PC-3 (cell line): ENCODE results near the gene GGNBP2.

ENCODE experiments used
- EZH2 ChIP-seq: fragments of 300-600 bp; sonication (generic); IDR thresholded peaks from one replicate; pipeline ENCODE4 v1.6.1; 2017; ENCODE audit warnings: antibody characterized with exemption, mild to moderate bottlenecking, low read length; ENCODE audit not compliant: unreplicated experiment
- EZH2phosphoT487 ChIP-seq: fragments of 300-600 bp; sonication (generic); IDR thresholded peaks from 2 replicates; pipeline ENCODE4 v1.6.1; 2018; ENCODE audit warnings: mild to moderate bottlenecking, antibody characterized with exemption, low read length, borderline replicate concordance
- TF ChIP-seq, protein P1 (sequence below): fragments of 300-600 bp; sonication (generic); conservative IDR thresholded peaks from 2 replicates; pipeline ENCODE4 v1.5.1; 2017; ENCODE audit warnings: antibody characterized with exemption, low read depth, mild to moderate bottlenecking, low read length

DNA sequence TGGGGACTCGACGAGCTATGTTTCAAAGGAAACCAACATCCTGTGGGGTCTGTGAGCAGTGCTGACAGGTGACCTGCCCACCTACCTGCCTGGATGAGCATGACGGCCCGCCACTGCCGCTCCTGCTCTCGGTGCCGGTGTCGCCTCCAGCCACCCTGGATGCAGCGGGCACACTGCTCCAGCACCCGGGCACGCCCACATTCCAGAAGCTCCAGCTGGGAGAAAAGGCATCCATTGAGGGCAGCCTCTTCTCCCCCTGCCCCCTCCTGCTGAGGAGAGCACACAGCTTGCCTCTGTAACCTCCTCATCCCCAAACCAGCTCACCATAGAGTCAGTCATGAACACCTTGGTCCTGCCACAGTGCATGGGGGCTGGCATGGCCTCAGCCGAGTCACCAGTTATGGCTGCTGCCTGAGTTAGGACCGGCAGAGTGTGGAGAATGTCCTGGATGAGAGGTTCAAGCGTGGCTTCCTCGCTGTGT is 43.9 kb upstream of the GGNBP2 start:
- TF ChIP-seq, protein P1, sequence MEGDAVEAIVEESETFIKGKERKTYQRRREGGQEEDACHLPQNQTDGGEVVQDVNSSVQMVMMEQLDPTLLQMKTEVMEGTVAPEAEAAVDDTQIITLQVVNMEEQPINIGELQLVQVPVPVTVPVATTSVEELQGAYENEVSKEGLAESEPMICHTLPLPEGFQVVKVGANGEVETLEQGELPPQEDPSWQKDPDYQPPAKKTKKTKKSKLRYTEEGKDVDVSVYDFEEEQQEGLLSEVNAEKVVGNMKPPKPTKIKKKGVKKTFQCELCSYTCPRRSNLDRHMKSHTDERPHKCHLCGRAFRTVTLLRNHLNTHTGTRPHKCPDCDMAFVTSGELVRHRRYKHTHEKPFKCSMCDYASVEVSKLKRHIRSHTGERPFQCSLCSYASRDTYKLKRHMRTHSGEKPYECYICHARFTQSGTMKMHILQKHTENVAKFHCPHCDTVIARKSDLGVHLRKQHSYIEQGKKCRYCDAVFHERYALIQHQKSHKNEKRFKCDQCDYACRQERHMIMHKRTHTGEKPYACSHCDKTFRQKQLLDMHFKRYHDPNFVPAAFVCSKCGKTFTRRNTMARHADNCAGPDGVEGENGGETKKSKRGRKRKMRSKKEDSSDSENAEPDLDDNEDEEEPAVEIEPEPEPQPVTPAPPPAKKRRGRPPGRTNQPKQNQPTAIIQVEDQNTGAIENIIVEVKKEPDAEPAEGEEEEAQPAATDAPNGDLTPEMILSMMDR = no peak
- TF ChIP-seq EZH2phosphoT487 = no peak
- TF ChIP-seq EZH2 = no peak
